WTC11 (cell line): ENCODE results near the gene GTF2I.

Experiments
- ATF3 ChIP-seq: sonication (generic); formaldehyde crosslinking; conservative IDR thresholded peaks from 2 replicates; pipeline ENCODE4 v1.8.1; 2022; ENCODE audit warnings: mild to moderate bottlenecking, missing genetic modification reagents
- CTCF ChIP-seq: fragments of 200-600 bp; IDR thresholded peaks from 2 replicates; pipeline ENCODE4 v1.8.0; 2022; ENCODE audit warnings: antibody characterized with exemption
- NFATC4 ChIP-seq: fragments of 250-450 bp; sonication (Bioruptor Pico); IDR thresholded peaks from 2 replicates; pipeline ENCODE4 v1.9.0; 2021; ENCODE audit warnings: mild to moderate bottlenecking
- NFE2L1 ChIP-seq: sonication (generic); formaldehyde crosslinking; IDR thresholded peaks from 2 replicates; pipeline ENCODE4 v1.8.1; 2023; ENCODE audit warnings: missing genetic modification reagents
- USF2 ChIP-seq: sonication (generic); formaldehyde crosslinking; IDR thresholded peaks from 2 replicates; pipeline ENCODE4 v1.8.1; 2023; ENCODE audit warnings: mild to moderate bottlenecking, missing genetic modification reagents, moderate library complexity
- ZNF138 ChIP-seq: sonication (generic); formaldehyde crosslinking; conservative IDR thresholded peaks from 2 replicates; pipeline ENCODE4 v1.8.1; 2022; ENCODE audit warnings: mild to moderate bottlenecking, moderate library complexity, missing genetic modification reagents

GRCh38 chr7:74619235-74619860 is 38.2 kb upstream of the GTF2I start:
- TF ChIP-seq NFATC4 (no peak), USF2 (CRISPR knock-in tag) (no peak), NFE2L1 (CRISPR knock-in tag) (no peak), ZNF138 (CRISPR knock-in tag) (no peak), ATF3 (CRISPR knock-in tag) (no peak), CTCF (no peak)
